CD4-positive, alpha-beta T cell treated with Interleukin-4 for 4 hours (primary cell): ENCODE measurements around the gene MAPK13.
"Not testable (repeated sequence)": the region's sequence is repeated elsewhere in the genome, so short reads cannot be mapped to it uniquely, and the experiment has no call there.

Experiments
- DNase-seq: peaks from one replicate; pipeline ENCODE4 v3.0.0-alpha.2; 2020

The MAPK13 gene

GRCh38 chr6:36129941-36130666, at the start of gene MAPK13:
TSS of gene MAPK13 (plus strand) at chr6:36130513. CDS start at chr6:36130583, 70 bp downstream.
- peak; percentile 29 for DNase-seq

- no peak for DNase-seq
Measured at GRCh38 chr6:36082318-36082717, 48.0 kb upstream of the MAPK13 start.

GRCh38 chr6:36083446-36083845, 46.9 kb upstream of the MAPK13 start:
- no peak for DNase-seq

GRCh38 chr6:36088204-36088603, 42.1 kb upstream of the MAPK13 start:
- DNase-seq: not testable (repeated sequence)

- no peak for DNase-seq
Measured at GRCh38 chr6:36089048-36089447, 41.3 kb upstream of the MAPK13 start.

DNA sequence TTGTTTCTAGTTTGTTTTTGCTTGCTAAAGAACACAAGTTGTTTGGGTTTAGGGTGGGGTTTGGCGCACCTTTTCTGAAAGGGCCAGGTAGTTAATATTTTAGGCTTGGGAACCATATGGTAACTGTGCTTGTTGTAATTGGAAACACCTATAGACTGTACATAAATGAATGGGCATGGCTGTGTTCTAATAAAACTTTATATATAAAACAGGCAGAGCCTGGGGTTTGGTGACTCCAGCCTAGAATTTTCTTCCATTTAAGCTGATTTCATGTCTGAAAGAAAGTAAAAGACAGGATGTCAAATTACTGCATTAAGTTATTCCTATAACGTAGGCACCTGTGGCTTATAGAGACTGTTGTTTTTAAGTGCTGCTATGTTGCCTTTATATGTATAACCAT, 36.1 kb upstream of the MAPK13 start:
- DNase-seq: no peak

DNA sequence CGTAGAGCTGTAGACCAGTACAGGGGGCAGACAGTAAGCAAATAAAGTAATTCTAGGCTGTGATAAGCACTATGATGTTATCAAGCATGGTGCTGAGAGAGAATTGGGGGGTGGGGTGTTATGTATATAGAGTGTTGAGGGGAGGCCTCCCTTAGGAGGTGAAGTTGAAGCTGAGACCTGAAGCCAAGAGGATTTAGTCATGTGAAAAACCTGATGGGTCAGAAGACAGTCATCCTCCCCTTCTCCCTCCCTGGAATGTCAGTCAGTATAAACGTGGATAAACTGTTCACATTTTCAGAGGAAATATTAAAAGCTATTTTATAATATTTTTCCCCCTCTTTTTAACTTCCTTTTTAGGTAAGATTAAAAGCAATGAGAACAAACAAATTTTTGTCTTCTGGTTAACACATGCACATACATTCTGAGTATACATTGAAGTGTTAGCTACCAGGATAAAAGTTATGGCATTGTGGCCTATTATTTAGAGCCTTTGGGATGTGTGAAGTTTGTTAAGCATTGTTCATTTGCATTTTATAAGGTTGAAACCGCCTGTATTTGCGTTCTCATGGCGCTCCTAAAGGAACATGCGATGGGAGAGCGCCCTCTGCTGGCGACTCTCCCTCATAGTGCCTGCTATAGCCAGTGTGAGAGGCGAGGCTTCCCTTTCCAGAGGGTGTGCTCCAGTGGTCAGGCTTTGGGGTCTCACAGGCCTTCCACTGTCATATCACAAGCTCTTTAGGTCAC, 35.4 kb upstream of the MAPK13 start:
- DNase-seq: peak; percentile 73

GRCh38 chr6:36095497-36096391, 34.6 kb upstream of the MAPK13 start:
- no peak for DNase-seq

- DNase-seq: no peak
Measured at GRCh38 chr6:36098253-36098919, 31.9 kb upstream of the MAPK13 start.

DNA sequence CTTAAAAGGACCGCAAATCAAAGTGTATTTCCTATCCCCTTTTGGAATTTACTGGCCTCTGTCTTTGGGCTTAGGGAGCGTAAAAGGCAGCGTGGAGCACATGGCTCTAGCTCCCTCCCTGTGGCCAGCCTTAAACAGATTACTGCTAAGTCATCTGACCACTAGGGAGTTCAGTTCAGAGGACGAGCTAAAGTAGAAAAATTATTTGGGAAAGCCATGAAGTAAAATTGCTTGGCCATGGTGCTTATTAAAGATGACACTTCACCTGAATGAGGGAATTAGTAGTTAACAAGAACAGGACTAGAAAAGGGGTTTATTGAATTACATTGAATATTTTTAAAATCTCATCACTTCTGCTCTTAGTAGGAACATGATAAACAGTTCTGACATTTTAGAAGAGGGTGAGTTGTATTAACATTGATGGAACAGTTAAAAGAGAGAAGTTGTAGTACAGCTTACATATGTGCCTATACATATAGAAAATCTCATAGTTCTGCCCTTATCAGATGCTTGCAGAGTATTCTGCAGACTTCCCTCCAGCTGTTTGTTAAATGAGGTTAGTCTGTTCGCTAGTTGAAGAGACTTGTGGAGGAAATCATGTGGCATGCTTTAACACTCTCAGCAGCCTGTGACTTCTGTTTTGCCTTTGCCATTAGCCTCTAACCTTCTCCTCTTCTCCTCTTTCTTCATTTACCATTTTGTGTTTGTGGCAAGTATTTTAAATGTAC, 31.2 kb upstream of the MAPK13 start:
- DNase-seq: peak; percentile 15

GRCh38 chr6:36099869-36100483, 30.3 kb upstream of the MAPK13 start:
- peak; percentile 69 for DNase-seq

DNA sequence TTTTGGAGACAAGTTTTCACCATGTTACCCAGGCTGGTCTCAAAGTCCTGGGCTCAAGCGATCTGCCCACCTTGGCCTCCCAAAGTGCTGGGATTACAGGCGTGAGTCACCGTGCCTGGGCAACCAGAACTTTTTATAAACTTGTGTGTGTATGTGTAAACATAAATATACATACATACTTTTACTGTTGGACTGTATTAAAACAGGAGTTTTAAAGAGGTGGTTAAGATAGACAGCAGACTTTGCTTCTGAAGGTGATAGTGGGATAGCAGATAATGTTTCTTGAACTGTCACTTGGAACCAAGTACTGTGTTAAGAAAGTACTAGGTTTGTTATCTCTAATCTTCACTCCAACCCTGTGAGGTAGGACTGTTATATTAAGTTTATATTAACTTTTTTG, 28.6 kb upstream of the MAPK13 start:
- DNase-seq: no peak

GRCh38 chr6:36102853-36103252, 27.5 kb upstream of the MAPK13 start:
- no peak for DNase-seq

DNA sequence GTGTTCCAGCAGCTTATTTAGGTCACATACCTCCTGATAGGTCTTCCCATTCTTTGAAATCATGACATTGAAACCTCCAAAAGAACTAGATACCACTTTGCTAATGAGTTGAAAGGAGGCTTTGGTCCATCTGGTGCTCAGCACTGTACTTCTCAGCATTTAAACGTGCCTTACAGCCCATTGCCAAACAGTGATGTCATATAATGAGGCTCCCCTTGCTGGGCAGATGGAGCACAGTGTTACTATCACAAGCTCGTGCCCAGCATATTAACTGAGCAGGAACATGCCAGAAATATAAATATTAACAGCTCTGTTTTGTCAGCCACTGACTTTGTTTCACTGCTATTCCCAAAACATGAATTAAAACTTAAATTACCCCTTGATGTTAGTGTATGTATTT, 25.5 kb upstream of the MAPK13 start:
- DNase-seq: no peak

- DNase-seq: peak; percentile 49
Measured at GRCh38 chr6:36109092-36109491, 21.2 kb upstream of the MAPK13 start.

DNA sequence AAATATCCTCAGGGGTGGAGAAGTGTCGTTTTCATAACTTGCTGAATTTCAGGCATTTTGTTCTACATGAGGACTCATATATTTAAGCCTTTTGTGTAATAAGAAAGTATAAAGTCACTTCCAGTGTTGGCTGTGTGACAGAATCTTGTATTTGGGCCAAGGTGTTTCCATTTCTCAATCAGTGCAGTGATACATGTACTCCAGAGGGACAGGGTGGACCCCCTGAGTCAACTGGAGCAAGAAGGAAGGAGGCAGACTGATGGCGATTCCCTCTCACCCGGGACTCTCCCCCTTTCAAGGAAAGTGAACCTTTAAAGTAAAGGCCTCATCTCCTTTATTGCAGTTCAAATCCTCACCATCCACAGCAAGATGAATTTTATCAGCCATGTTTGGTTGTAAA, 20.3 kb upstream of the MAPK13 start:
- DNase-seq: no peak

GRCh38 chr6:36110863-36111262, 19.4 kb upstream of the MAPK13 start:
- no peak for DNase-seq

GRCh38 chr6:36111526-36111925, 18.8 kb upstream of the MAPK13 start:
- DNase-seq: no peak

DNA sequence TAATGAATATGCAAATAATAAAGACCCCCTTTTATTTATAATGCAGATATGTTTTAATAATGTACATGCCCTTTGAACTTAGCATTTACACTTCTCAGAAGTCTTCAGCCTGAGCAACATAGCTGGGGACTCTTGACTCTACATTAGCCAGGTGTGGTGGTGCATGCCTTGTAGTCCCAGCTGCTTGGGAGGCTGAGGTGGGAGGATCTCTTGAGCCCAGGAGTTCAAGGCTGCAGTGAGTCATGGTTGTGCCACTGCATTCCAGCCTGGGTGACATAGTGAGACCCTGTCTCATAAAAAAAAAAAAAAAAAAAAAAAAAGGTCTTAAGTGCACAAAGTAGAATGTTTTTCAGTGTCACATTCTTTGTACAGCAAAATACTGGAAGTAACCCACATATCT, 17.3 kb upstream of the MAPK13 start:
- DNase-seq: no peak

- DNase-seq: no peak
Measured at GRCh38 chr6:36113703-36114102, 16.6 kb upstream of the MAPK13 start.

GRCh38 chr6:36114798-36115408, 15.4 kb upstream of the MAPK13 start:
- peak; percentile 64 for DNase-seq
